NAMALWA (cell line): ENCODE results near the gene PCYT1A.
"Not testable (repeated sequence)": the region's sequence is repeated elsewhere in the genome, so short reads cannot be mapped to it uniquely, and the experiment has no call there.

ENCODE experiments used
- DNase-seq: peaks from one replicate; pipeline ENCODE4 v3.0.0-alpha.2; 2015; ENCODE audit warnings: low spot score

PCYT1A gene

DNA sequence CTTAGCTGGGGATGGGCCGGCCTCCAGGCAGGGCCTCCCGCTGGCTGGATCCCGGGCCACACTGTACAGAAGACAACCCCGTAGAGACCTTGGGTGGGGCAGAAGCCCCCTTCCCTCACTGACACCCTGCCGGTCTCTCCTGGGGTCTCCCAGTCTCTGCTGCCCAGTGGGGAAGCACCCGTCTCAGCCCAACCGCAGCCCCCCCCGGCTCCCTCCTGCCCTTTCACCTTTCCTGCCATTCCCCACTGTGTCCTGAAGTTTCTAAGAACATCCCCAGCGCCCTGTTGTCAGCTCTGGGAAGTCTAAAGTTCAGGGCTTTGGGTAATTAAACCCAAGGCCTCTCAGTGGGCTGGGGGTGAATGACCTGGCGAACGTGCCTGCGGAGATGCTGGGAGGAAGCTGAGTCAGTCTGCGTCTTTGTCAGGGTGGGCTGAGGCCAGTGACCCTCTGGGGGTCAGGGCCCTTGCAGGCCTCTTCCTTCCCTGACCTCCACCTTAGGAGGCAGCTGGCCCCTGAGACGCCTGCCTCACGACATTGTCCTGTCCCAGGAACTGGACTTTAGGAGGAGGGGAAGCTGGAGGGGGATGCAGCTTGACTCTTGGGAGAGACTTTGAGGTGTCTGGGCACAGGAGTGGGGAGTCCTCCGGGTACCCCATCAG, 72.6 kb downstream of the PCYT1A start:
- DNase-seq = no peak

DNA sequence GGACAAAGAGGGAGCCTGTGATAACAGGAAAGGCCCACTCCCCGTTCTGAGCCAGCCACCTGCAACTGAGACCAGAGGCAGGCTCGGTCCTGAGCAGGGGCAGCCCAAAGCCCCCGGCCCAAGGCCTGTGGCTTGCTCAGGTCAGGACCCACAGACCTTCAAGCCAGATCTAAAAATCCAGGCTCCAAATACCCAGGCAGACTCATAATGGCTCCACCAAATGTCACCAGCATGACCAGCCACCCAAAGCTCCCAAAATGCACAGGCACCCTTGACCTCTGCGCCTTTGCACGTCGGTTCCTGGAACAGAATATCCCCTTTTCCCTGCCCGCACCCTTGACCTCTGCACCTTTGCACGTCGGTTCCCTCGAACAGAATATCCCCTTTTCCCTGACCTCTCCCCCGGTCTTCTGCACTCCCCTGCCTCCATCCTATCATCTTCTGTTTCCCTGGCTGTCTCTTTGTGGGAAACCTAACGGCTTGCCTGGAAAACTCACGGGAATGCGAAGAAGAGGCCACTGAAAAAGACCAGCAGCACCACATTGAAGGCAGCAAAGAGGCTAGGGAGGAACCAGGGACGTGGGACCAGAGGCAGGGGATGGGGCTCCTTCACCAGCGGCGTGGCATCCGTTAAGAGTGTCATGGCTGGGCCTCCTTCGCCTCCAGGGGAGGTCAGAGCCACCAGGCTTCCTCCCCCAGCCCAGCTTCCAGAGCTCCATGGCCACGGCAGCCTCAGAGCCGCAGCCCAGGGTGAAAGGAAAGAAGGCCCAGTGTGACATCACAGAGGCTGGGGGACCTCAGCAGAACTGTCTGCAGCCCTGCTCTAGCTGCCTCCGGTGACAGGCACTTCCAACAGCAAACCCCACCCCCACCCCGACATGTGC, 76.6 kb downstream of the PCYT1A start, which contains the start of gene ZDHHC19:
Gene ZDHHC19, minus strand, starts transcription at position 728 of the 884 bp plus-strand sequence. Its CDS starts 85 bp downstream, at position 643.
- no peak for DNase-seq

DNA sequence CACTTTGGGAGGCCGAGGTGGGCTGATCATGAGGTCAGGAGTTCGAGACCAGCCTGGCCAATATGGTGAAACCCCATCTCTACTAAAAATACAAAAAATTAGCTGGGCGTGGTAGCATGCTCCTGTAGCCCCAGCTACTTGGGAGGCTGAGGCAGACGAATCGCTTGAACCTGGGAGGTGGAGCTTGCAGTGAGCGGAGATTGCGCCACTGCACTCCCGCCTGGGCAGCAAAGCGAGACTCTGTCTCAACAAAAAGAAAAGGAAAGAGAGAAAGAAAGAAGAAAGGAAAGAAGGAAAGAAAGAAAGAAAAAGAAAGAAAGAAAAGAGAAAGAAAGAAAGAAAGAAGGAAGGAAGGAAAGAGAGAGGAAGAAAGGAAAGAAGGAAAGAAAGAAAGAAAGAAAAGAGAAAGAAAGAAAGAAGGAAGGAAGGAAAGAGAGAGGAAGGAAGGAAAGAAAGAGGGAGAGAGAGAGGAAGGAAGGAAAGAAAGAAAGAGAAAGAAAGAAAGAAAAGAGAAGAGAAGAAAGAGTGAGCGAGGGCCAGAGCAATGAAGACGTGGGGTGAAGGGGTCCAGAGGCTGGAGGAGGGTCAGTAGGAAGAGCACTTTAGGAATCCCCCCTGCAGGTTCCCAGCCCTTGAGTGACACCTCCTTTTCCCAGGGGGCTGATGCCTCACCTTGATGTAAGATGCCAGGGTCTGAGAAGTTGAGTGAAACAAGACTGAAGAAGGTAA, 77.4 kb downstream of the PCYT1A start:
- not testable (repeated sequence) for DNase-seq

DNA sequence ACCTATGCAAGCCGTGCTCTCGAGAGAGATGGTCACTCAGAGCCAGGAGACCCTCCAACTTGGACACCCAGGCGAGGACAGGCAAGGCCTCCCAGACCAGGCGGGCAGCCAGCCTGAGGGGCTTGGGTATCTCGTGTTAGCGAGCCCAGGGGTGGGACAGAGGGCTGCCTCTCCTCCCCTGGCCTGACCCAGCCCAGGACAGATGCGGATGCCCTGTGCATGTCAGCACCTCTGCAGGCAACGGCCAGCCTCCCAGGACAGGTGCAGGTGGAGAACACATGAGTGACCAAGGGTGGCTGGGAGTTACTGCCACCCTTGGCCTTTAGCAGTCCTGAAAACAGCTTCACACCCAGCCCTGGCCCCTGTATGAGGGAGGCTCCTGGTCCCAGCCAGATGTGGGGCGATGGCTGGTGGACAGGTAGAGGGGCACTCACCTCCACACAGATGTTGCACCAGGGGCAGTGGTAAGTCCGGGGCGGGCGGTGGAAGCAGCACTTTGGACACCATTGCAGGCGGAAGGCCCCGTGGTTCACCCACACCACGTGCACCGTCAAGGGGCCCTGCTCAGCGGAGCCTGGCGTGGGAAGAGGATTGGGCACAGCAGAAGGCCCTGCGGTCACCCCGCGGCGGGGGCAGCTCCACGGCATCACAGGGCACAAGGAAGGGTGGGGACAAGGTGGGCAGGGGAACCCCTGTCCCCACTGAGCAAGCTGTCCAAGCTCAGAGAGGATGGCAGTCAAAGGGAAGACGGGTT, 78.4 kb downstream of the PCYT1A start:
- no peak for DNase-seq

DNA sequence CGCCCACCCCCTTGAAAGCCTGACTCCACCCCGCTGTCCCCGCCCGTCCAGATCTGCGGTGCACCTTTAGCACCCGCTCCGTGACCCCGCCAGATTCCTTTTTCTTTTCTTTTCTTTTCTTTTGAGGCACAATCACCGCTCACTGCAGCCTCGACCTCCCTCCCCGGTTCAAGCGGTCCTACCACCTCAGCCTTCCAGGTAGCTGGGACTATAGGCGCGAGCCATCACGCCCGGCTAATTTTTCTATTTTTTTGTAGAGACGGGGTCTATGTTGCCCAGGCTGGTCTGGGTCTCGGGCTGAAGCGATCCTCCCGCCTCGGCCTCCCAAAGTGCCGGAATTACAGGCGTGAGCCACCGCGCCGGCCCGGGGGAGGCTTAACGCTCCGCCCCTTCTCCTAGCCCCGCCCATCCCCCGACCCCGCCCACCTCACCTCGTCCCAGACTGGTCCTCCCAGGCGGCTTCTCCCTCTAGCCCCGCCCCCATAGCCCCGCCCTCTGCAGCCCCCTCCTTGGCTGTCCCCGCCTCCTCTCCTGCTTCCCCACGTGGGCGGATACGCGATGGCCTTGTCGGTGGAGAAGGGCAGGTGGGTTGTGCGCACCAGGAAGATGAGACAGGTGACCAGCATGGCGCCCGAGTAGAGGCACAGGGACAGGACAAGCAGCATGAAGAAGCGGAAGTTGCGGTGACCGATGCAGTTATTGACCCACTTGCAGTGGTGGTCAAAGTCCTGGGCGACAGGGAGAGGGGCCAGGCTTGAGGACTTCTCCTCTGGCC, 79.5 kb downstream of the PCYT1A start:
- DNase-seq = peak; percentile 81

DNA sequence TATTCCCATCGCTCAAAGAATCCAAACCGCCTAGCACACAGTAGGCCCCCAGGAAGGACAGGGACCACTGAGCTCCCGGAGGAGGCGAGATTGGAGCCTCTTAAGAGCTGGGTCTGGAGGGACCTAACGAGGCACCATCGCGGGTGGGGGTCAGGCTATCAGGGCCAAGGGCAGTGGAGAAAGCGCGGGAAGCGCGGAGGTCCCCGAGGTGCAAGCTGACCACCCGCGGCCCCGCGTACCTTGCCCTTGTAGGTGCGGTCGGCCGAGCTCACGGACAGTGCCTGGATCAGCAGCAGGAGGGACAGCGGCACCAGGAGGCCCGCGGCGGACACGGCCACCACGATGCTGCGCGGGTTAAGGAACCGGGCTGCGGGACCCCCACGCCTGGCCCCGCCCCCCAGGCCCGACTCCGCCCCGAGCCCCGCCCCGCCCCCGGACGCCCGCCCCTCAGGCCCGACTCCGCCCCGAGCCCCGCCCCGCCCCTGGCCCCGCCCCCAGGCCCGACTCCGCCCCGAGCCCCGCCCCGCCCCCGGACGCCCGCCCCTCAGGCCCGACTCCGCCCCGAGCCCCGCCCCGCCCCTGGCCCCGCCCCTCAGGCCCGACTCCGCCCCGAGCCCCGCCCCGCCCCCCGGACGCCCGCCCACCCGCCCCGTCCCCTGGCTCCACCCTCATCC, 80.2 kb downstream of the PCYT1A start:
- no peak for DNase-seq

DNA sequence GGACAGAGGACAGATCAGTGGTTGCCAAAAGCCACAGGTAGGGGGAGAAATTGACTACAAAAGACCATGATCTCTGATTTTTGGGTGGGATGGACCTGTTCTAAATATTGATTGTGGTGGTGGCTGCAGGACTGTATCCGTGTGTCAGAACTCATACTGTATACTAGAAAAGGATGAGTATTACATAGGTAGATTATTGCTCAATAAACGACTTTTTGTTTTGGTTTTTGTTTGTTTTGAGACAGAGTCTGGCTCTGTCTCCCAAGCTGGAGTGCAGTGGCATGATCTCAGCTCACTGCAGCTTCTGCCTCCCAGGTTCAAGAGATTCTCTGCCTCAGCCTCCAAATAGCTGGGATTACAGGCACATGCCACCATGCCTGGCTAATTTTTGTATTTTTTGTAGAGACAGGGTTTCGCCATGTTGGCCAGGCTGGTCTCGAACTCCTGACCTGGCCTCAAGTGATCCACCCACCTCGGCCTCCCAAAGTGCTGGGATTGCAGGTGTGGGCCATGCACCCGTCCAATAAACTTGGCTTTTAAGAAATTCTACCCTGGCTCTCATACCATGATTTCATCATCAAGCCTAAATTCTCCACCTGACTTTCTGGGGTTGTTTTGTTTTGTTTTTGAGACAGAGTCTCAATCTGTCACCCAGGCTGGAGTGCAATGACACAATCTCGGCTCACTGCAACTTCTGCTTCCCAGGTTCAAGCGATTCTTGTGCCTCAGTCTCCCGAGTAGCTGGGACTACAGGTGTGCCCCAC, 81.9 kb downstream of the PCYT1A start:
- DNase-seq = not testable (repeated sequence)

DNA sequence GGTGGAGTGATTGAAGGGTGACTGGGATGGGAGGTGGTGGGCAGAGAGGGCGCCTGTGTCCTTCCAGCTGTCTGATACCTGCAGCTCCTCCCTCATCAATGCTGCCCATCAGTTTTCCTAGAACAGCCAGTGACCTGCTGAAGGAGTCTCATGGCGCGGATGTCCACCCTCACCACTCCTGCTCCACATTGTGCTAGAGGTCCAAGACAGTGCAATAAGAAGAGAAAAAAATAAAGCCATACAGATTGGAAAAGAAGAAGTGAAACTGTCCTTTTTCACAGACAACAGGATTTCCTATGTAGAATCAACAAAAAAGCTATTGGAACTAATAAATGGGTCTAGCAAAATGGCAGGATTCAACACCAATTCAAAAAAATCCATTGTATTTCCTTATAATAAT, 83.7 kb downstream of the PCYT1A start:
- peak; percentile 50 for DNase-seq

DNA sequence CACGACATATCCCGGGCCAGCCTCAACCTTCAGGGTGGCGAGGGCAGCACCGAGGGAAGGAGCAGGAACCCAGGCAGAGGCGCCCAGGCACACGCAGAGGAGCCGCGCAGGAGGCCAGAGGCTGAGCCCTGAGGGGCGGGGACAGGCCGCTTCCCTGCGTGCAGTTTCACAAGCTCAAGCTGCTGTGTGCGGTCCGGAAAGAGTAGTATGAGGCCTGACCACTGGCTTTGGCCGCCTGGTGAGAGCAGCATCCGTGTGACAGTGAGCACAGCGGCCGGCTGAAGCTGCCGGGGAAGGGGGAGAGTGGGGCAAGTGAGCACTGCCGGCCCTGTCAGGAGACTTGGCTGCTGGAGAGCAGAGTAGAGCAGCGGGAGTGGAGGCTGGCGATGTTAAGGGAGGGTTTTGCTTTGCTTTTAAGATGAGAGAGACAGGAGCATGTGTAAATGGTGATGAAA, 85.0 kb downstream of the PCYT1A start:
- DNase-seq = no peak

DNA sequence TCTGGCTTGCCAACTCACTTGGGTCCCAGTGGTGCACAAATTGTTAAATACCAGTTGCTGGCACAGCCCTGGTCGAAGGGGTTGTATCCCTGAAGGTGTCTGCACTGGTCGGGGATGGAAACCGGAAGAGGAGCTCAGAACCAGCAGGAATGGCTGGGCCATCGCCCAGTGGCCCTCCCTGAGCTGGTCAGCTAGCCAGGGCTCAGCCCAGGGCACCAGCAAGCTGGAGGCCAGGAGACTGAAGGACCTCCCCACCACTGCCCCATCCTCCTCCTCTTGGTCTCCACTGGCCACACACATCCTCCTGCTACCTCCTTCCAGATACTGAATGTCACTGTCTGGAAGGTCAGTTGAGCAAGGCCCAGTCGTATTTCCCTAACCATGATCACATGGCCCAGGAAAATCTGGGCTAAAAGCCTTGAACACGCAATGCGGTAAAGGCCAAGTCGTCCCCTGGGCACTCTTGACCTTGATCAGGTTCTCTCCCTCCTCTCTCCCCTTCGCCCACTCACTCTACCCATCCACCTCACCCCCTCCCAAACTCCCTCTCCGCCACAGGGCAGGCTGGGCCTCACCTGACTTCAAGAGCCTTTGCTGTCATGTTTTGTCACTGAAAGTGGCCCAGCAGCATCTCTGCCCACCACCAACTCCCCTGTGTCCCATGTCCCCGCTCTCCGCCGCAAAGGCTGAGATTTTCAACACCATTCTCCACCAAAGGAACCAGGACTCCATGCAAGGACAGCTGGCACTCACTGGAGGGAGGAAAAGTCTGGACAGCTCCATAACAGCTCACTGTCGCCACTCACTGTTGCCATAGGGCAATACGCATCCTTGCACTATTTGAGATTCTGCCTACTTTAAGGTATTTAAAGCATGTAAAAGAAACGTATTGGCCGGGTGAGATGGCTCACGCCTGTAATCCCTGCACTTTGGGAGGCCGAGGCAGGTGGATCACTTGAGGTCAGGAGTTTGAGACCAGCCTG, 88.5 kb downstream of the PCYT1A start:
- no peak for DNase-seq

DNA sequence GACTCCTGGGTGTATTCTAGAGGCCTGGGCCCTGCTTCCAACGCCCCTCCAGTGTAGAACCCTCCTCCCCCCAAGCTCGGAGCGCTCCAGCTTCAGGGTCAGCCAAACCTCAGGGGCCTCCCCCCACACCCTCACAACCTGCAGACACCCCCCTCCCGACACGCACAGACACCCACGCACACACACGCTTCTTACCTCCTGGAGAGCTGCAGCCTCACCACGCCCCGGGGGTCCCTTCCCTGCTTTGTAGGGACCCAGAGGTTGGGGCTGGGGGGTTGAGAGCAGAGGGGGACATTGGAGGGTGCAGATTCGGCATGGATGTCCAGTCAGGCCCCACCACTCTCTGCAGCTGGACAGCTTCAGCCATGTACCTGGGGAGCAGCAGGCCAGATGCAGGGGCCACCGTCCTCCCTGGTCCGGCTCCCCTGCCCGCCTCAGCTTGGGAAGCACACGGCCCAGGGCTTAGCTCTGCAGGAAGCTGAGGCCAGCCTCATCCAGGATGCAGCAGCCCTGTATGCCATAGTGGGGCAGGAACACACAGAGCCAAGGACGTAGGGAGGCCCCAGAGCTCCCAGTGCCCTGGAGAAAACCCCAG, 89.3 kb downstream of the PCYT1A start:
- no peak for DNase-seq

DNA sequence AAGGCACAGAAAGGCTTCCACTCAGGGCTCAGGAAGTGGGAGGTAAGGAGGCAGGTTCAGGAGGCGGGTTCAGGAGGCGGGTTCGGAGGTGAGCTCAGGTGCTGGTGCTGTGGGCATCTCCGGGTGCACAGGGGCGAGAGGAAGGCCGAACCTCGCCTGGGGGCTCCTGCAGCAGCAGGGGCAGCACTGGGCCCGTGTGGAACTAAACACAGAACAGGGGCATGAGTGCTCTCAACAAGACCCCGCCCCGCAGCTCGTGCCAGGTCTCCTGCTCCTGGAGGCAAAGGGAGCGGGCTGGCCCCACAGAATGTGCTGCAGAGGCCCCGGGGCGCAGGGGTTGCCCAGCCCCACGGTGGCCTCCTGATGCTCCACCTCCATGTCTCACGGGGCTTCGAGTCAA, 90.0 kb downstream of the PCYT1A start:
- no peak for DNase-seq

DNA sequence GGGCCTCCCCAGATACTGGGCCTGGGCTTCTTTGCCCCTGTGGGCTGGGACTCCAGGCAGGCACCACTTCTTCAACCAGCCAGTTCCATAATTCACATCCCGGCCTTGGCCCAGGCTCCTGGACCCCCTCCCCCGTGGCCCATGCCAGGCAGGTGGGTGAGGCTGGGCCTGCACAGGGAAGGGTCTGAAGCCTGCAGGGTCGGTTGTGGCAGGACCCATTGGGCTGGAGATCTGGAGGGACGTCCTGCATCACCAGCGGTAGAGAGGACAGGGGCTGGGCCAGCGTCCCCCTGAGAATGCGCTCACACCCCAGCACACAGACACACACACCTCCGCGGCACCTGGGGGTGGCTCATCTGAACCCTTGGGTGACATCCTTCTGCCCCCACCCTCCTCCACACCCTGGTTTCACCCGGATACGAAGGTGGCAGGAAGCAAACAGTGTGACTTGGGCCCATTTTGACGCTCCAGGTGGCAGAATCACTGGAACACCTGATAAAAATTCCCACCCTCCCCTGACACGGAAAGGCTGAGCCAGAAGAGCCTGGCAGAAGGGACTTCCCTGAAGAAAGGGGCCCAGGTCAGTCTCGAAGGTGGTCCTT, 91.8 kb downstream of the PCYT1A start:
- no peak for DNase-seq

DNA sequence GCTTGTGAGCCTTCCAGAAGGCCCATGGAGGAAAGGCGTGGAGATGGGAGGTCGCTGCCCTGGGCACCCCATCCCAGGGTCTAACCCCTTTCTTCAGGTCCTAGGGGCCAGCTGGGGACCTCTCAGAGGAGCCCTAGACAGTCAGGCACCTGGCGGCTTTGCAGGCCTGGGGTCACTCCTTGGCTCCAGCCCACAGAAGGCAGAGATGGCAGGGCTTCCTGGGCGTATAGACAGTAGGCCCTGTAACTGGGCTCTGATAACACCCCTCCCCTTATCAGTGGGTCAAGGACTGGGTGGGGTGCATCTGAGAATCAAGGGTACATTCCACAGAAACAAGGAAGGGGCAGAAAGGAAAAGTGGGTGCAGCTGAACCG, 93.0 kb downstream of the PCYT1A start:
- no peak for DNase-seq

DNA sequence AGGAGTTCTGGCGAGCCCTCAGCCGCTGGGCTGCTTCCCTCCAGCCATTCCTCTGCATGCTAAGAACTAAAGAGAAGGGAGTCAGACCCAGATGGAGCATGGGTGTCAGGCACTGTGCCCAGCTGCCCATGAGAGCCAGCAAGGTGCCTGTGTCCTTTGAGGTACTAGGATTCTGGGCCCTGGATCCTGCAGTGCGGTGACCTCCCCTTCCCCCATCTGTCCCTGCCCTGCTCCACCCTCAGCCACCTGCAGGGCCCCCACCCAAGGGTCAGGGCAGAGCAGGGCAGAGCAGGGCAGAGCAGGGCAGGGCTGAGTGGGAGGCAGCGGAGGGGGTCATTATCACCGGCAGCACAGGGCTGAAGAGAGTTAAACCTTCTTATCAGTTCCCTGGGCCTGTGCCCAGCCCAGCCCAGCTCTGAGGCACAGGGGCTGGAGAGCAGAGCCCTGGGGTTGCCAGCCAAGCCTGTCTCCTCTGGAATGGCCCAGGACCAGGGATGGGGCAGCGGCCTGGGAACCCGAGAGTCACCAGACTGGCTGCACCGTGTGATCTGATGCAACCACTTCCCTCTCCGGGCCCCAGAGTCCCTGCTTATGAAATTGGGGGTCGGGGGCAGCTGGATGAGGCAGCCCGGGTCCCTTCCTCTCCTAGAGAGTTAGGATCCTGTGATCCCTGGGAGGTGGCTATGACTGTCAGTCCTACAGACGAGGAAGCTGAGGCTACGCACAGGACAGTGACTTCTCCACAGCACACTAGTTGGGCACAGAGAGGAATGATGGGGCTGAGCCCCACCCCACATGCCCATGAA, 93.6 kb downstream of the PCYT1A start:
- DNase-seq = no peak

DNA sequence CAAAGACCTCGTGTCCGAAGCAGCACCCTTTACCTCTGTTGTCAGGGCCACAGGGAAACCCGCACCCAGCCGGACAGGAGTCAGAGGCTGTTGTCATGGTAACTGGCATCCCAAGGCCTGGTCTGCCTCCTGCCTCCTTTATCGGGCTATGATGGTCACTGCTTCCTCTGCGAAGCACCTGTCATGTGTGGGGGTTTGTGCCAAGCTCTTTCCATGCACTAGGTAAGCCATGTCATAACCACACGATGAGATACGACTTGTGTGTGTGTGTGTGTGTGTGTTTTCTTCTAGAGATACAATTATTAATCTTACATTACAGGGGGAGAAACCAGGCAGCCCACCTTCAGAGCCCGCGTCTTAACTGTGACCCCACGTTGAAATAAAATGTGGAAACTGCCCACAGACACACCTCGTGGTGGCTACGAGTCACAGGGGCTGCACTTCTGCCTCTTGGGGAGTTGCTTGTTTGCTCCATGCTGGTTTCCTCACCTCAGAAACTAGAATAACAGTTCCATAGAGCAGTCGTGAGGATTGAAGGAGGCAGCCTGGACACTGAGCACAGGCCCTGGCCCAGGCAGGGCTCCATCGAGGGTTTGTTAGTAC, 94.3 kb downstream of the PCYT1A start:
- no peak for DNase-seq
